Memory B cell (primary cell): ENCODE measurements around the gene GPR146.
A peak's percentile ranks its signal among the peaks of the same experiment; 100 is the strongest.

Experiments
- ATAC-seq: fragments of 150-1000 bp; cut with Tn5 transposase; 2 replicates; pipeline ENCODE4 v1.10.0; 2021; ENCODE audit warnings: low read depth, mild to moderate bottlenecking, moderate library complexity
- DNase-seq, 2 donors: peaks; one replicate each; pipeline ENCODE4 v3.0.0; 2022; ENCODE audit warnings: low spot score in 2 of 2
- H3K27ac Mint-ChIP-seq: one replicate; pipeline ENCODE4 v1.8.0; 2022; ENCODE audit warnings: mild to moderate bottlenecking, moderate library complexity, mixed read lengths
- H3K27me3 Mint-ChIP-seq: one replicate; pipeline ENCODE4 v1.8.0; 2022; ENCODE audit warnings: mixed read lengths
- H3K36me3 Mint-ChIP-seq: one replicate; pipeline ENCODE4 v1.8.0; 2022; ENCODE audit warnings: mild to moderate bottlenecking, mixed read lengths
- H3K4me1 Mint-ChIP-seq: one replicate; pipeline ENCODE4 v1.8.0; 2022; ENCODE audit warnings: mixed read lengths
- H3K4me3 Mint-ChIP-seq: one replicate; pipeline ENCODE4 v1.8.0; 2022; ENCODE audit warnings: mild to moderate bottlenecking, moderate library complexity, mixed read lengths
- H3K9me3 Mint-ChIP-seq: one replicate; pipeline ENCODE4 v1.8.0; 2022; ENCODE audit warnings: mixed read lengths

The GPR146 gene

GRCh38 chr7:1104516-1105179 lies 60.3 kb downstream of the GPR146 start:
- Mint-ChIP-seq H3K4me1 (peaks cover 27% of the 10 kb centered on the region), H3K4me3 (peak overlapping the region; percentile 61), H3K27me3 (peaks cover 5% of the 10 kb centered on the region), H3K9me3 (no peaks in the 10 kb centered on the region), H3K36me3 (peaks cover 2% of the 10 kb centered on the region), H3K27ac (no peak overlapping the region)
- DNase-seq, result no peak
- no peak for ATAC-seq

- H3K4me3 Mint-ChIP-seq, result peak overlapping the region; percentile 61
- H3K9me3 Mint-ChIP-seq, result no peaks in the 10 kb centered on the region
- no peak overlapping the region for H3K27ac Mint-ChIP-seq
- H3K4me1 Mint-ChIP-seq, result peaks cover 27% of the 10 kb centered on the region
- H3K36me3 Mint-ChIP-seq, result peaks cover 2% of the 10 kb centered on the region
- ATAC-seq, result peak; percentile 77
- DNase-seq, result no peak
- H3K27me3 Mint-ChIP-seq, result peaks cover 5% of the 10 kb centered on the region
Measured at GRCh38 chr7:1105189-1105588, 60.8 kb downstream of the GPR146 start.

GRCh38 chr7:1106063-1106792 lies 61.9 kb downstream of the GPR146 start:
- peaks cover 5% of the 10 kb centered on the region for H3K27me3 Mint-ChIP-seq
- no peak for ATAC-seq
- H3K4me1 Mint-ChIP-seq, result peaks cover 27% of the 10 kb centered on the region
- no peaks in the 10 kb centered on the region for H3K9me3 Mint-ChIP-seq
- no peak for DNase-seq
- H3K36me3 Mint-ChIP-seq, result peaks cover 2% of the 10 kb centered on the region
- H3K4me3 Mint-ChIP-seq, result no peak overlapping the region
- no peak overlapping the region for H3K27ac Mint-ChIP-seq

GRCh38 chr7:1106793-1107421 lies 62.6 kb downstream of the GPR146 start:
- DNase-seq (no peak), ATAC-seq (no peak)
- H3K4me1 Mint-ChIP-seq, result peaks cover 27% of the 10 kb centered on the region
- H3K27me3 Mint-ChIP-seq, result peaks cover 5% of the 10 kb centered on the region
- H3K9me3 Mint-ChIP-seq, result no peaks in the 10 kb centered on the region
- H3K4me3 Mint-ChIP-seq, result no peak overlapping the region
- H3K27ac Mint-ChIP-seq, result no peak overlapping the region
- H3K36me3 Mint-ChIP-seq, result peaks cover 2% of the 10 kb centered on the region

- DNase-seq, result no peak
- Mint-ChIP-seq H3K27ac (no peak overlapping the region), H3K4me3 (no peak overlapping the region), H3K36me3 (peaks cover 2% of the 10 kb centered on the region), H3K9me3 (no peaks in the 10 kb centered on the region), H3K27me3 (peaks cover 5% of the 10 kb centered on the region), H3K4me1 (peaks cover 20% of the 10 kb centered on the region)
- ATAC-seq, result no peak
Measured at GRCh38 chr7:1108264-1108920, 64.0 kb downstream of the GPR146 start.
